GM18870 (cell line): ENCODE data around the gene LRRC18.

Experiments used
- ATAC-seq: cut with Tn5 transposase; IDR thresholded peaks from one replicate; pipeline ENCODE4 v1.9.1; 2021; ENCODE audit warnings: moderate library complexity; ENCODE audit not compliant: unreplicated experiment

The LRRC18 gene

DNA sequence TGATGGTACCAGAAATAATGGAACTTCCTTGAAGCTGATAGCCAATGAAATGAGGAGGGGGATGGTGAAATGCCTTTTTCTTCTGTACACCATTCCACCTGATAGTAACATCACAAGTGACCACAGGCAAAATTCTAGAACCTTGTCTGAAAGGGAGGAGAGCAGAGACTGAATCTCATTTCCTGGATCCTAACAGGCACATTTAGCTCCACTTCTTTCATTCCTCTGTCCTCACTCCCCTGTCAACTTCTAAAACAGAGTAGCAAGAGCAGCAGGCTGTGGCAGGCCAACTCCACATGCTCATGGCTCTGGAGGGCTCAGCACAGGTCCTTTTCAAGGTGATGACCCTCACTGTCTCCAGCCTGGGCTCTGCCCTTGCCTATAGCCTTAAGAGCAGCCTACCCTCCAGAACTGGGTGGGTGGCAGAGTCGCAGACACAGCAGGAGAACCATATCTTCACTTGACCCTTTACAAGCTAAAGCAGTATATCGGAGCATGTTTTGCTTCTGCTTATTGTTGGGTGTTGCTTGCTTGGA lies at the start of gene LRRC18:
LRRC18 (minus strand) TSS at position 51 of the 536 bp plus-strand sequence. CDS start 25,685 bp downstream, outside the sequence.
- ATAC-seq, result no peak

DNA sequence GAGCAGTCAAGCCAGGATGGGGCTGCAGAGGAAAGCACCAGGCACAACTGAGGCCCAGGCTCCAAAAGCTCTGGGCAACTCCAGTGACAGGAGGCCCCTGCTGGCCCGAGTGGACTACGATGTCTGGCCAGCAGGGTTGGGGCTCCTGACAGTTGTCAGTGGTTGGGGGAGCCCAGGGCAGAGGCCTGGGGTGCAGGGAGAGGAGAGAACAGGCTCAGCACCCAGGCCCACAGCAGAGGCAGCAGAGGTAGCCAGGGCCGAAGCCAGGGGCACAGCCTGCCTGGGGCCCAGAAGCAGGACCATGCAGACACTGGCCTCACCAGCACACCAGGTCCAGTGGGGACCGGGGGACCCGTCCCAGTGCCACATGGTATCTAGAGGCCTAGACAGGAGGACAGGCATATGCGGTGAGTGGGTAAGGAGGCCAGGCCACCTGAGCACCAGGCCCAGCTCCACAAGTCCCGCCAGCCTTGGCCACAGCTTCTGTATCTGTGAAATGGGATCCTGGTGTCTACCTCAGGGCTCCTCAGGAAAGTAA lies 46.0 kb upstream of the LRRC18 start:
- no peak for ATAC-seq

DNA sequence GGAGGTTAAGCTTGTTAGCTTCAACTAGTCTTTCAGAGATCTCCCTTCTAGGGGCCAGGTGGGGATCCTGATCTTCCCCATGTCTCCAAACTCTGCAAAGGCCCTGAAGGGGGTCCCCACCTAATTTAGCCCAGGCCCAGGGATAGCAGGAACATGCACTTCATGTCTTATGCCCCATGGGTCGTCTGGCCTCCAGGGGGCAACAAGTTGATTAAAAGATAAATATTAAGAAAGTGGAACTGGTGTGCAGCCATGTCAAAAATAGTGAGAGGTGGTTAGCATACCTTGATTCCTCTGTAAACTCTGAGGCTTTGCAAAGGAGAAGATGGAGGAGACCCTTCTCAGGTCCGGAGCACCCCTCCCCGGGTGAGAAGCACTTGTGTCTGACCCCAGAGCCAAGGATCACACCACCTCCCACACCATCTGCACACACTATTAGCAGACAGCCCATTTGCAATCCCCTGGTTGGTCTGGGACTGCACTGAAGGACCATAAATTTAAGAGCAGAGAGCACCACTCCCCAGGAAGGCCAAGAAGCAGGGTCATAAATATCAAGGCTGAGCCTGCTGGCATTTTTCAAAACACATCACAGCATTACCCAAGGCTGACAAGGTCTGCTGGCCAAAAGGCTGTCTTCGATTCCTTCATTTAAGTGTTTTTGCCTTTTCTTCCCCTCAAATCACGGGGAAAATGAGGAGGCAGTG lies 44.2 kb upstream of the LRRC18 start:
- ATAC-seq, result no peak

DNA sequence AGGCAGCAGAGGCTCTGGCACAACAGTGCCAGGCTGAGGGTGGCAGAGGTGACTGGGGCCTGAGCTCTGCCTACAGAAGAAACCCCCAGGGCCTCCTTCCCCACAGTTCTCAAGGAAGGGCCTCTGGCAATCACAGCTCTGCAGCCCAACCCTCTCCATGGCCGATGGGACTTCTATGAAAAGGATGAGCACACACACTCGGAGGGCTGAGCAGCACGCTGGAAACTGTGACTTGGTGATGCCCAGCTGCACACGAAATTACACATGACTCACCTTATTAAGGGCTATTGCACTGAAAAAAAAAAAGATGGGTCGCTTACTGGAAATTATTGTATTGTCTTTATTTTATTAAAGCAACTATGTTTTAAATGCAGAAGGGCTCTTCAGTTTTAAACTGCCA lies 42.9 kb upstream of the LRRC18 start:
- ATAC-seq, result no peak

DNA sequence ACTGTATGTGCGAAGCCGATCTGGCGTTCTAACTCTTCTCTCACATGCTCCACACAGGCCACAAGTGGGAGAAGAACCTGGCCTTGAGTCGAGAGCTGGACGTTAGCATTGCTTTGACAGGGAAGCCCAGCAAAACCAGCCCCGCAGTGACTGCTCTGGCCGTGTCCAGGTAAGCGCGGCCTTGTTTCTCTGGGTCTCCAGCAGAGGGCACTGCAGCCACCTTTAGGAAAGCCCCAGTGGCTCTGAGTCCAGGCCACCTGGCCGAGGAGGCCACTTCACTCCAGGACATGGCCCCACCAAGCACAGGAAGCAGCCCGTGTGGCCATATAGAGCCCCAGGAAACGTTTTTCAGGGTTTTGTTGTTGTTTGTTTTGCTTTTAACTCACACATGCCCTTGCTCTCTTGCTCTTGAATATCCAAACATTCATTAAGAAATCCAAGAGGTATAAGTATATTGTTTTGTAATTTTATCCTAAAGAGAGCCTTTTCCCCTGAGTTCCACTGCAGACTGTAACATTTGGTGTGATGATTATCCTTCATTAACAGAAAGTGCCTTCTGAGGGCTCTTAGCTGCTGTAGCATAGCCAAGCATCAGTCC lies 41.8 kb upstream of the LRRC18 start:
- ATAC-seq, result no peak

DNA sequence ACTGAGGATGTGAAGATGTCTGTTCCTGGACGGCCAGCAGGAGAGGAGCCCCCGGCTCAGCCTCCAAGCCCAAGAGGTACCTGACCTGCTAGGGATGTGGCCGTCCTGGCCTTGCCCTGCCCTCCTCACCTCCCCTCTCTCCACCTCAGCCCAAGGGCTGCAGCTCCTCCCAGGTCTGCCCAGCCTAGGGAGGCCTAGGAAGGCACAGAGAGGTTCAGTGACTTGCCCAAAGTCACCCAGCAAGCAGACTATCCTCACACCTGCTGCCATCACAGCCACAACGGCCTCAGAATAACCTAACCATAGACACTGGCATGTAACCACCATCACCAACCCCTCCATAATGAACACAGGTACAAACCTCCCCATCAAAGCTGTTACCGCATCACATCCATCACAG lies 38.7 kb upstream of the LRRC18 start:
- ATAC-seq, result no peak

DNA sequence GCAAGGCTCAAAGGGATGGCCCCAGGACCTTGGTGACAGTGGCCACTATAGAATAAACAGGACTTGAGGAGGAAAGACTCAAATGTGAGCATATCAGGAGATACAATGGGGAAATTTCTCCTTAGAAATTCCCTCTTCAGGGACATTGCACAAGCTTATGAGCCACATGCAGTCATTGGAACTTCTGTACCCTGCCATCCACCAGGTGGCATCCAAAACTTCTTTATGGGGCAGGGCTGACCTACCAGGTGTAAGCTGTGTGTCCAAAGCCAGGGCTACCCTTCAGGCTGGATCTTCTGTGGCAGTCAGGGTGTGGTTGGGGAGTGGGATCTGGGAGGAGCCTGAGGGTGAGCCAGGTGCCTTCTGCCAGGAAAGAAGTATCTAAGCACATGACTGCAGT lies 36.6 kb upstream of the LRRC18 start:
- ATAC-seq, result no peak

DNA sequence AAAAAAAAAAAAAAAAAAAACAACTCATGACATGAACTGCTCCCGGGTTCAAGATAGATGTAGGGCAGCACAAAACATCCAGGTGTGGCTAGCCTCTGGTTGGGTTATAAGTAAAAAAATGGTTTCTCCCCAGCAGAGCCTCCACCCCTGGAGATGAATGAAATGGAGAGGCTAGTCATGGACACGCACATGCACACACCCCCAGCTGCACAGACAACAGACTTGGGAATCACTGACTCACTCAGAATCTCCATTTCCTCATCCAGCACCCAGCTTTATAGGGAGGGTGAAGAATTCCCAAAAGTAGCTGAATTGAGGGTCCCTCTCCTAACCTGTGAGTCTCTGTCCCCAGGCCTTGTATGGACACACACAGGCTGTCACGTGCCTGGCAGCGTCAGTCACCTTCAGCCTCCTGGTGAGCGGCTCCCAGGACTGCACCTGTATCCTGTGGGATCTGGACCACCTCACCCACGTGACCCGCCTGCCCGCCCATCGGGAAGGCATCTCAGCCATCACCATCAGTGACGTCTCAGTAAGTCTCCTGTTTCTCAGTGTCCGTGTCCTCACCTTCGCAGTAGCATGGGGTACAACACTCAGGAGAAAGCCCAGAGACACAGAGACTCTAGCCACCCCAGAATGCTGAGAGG lies 35.0 kb upstream of the LRRC18 start:
- no peak for ATAC-seq

DNA sequence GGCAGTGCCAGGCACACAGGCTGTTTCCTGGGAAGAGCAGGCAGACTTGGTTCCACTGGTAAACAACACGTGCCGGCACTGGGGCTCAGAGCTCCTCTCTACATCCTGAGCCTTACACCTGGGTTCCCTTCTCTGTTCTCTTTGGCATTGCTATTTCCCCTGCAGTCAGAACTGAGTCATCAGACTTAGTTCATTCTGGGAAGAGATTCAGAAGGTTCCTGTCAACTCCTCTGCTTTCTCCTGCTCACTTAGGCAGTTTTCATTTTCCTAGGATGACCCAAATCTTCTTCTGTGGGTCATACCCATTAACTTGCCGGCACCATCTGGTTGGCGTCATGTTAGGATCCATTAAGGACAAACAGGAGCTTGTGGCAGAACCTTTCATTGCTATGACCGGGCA lies 33.4 kb upstream of the LRRC18 start:
- no peak for ATAC-seq

DNA sequence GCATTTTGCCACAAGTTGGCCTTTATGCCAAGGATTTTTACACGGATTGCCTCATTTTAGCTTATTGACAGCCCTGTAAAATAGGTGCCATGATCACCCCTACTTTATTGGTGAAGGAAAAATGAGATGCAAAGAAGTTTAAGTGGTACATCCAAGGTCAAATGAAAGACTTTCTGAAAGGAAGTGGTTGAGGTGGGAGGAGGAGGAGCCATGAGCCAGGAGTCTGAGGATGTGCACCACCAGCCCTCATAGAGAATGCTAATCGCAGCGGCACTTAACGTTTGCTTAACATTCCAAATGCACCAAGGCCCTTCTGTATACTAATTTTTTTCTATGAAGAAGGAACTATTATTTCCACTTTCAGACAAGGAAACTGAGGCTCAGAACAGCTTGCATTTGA lies 31.0 kb upstream of the LRRC18 start:
- no peak for ATAC-seq

DNA sequence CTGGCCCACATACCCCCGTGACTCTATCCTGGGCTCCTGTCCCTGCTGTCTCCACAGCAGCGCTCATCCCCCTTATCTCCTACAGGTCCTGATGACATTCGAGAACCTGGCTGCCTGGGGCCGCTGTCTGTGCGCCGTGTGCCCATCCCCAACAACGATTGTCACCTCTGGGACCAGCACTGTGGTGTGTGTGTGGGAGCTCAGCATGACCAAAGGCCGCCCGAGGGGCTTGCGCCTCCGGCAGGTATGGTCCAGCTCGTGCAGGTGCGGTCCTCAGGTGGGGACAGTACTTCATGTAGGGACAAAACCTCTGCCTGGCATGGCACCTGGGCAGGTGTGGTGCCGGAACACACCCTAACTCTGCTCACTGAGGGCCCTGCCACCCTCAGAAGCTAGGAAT lies 30.4 kb upstream of the LRRC18 start:
- no peak for ATAC-seq

DNA sequence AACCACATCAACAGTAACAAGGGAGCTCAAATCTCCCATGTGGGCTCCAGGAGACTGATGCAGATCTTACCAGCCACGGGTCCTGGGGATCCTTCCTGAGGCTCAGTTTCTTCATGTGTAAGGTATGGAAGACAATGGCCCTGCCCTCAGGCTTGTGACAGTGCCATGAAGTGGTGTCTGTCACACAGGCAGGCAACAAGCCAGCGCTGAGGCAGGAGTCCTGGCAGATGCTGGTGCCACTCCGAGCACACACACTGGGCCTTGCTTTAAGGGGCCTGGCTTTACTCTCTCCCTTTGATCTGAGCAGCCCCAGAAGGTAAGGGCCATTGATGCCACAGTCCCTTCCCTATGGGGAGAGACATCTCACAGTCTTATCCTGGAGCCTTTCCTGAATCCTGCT lies 28.4 kb upstream of the LRRC18 start:
- ATAC-seq, result no peak

DNA sequence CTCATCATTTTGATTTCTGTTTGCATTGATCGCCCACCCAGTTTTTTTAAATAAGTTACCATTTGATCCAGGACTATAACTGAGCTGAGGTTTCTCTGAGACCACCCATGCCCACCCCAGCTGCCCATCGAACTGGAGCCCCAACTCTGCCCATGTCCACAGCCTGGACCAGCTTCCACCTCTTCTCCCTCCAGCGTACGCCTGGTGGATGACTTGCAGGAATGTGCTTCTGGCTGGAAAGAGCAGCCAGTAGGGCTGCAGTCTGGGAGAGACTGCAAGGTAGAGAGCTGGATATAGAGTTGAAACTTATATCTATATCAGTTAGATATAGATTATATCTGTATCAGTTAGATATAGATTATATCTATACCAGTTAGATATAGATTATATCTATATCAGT lies 25.8 kb upstream of the LRRC18 start:
- no peak for ATAC-seq

DNA sequence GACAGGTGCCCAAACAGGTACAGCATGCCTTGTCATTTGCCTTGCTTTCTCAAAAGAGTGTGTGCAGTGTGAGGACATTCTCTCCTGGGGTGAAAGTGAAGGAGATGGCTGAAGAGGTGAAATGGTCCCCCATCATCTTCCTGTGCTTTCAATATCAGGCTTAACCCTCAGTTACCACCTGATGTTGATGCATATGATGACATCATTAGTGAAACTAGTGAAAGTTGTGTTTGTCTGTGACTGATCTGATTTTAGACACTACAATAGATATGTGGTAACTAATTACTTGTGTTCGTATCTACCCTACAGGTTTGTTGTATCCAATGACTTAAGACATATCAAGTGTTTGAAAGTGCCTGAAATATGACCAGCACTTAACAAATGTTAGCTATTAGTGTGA lies 24.4 kb upstream of the LRRC18 start:
- no peak for ATAC-seq

DNA sequence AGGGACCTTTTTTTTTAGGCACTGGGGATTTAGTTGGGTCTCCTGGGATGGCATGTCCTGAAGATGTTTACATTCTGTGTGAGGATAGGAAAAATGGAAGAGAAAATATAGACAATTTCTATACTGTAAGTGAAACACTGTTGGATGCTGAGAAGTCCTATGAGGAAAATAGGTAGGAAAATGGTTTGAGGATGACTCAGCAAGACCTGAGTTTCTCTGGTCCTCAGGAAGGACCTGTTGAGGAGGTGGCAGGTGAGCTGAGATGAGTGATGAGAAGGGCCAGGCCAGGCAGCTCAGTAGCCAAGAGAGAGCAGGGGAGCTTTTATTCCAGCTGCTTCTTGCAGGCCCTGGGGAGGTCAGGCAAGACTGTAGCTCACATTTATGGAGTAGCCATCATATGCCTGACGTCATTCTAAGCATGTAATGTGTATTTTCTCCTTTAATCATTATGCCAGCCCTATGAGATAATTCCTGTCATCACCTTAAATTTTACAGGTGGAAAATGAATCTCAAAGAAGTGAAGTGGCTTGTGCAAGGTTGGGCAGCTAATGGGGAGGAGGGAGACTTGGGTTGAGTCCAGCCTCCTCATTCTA lies 19.1 kb upstream of the LRRC18 start:
- ATAC-seq, result no peak

DNA sequence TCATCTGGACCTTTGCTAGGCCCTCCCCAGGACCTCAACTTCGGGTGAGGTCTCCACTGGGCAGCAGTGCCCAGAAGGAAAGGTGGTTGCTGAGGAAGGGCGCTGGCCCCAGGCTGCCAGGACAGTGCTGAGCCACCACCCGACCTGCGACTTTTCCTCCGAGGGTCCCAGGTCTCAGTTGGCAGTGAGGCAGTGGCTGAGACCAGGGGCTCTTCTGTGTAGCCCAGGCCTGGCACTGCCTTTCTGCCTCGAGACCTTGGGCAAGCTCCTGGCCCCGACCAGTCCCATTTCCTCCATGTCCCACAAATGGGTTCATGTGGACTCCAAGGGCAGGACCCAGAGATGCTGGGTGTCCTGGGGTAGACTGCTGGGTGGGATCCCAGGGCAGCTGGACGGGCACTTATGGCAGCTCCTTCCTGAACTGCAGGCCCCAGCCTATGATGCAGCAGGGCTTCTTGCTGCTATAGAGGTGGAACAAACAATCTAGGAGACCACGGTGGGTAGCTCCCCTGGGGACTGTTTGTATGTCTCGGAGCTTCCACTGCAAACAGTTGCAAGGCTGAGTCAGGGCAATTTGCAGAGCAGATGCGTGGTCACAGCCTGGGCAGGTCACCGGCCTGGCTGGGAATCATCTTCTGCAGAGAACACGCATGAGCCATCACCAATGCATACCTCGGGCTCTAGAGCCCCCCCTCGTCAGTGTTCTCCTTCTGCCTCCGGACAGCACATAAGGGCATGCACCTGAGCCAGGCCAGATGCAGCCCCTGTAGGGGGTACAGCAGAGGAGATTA lies 17.9 kb upstream of the LRRC18 start:
- ATAC-seq, result no peak

DNA sequence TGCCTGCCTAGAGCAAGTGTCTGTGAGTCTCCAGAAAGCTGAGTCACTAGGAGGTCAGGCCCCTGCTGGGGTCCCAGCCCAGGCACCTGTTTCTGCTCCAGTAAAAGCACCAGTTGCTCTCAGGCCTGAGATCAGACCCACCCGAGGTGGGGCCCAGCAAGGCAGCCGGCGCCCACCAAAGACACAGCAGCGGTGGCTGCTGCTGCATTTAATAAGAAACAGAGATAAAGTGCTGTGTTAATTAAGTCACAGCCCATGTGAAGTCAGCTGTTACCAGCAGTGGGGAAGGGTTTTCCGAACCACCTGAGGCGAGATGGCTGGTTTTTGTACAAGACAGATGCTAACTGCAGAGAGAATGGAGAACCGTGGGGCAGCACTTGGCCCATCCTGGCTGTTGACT lies 12.1 kb upstream of the LRRC18 start:
- no peak for ATAC-seq

DNA sequence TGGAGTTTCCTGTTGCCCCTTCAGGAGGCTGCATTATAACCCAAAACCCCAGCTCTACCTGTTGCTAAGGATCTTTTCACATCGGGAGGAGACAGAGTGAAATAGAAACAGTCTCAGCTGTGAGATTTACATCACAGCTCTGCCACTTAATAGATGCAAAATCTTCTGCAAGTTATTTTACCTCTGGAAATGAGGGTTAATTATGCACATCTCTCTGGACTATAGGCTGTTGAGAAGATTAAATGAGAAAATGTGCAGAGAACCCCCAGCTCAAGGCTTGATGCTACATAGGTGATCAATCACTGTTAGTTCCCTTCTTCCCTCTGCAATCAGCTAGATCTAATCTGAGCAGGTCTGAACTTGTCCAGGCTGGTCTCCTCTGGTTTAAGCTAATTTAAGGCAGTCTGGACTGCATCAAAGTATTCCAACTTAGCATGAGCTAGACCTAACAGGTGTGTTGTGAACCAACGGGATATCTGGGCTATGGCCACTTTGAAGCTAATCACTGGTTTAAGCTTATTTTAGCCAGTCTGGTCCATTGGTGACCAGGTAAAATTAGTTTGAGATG lies 8.9 kb upstream of the LRRC18 start:
- ATAC-seq, result no peak

DNA sequence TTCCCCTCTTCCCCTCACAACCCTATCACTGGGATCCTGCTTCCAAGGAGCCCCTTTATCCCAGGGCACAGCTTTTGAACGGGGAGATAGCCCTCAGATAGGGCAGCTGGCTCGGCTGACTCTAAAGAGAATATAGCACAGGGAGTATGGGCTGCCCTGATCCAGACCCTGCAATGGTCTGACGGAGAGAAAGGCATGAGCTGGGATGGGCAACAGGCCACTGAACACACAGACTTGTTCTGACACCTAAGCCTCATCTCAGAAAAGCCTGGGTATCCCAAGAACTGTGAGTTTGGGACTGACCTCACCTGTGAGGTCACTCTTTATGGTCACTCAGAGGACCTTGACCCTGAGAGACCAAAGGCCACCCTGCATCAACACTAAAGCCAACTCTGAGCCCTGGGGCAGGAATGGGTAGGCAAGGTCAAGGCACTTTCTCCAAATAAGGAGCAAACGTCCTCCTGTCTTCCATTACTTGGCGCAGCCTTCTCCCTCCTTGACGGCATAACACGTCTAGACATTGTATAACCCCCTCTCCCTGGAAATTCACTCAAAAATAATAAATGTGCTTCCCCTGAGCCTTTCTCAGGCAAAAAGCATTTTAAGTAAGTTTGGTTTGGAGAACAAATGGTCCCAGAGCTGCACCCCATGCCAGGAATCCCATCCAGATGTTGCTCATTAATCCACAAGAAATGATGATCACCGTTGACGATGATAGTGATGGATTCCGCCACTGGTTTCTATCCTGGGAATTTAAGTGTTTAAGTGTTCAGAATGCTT lies 8.2 kb upstream of the LRRC18 start:
- no peak for ATAC-seq
